HG03442 (cell line): ENCODE data around the gene CPLANE1.
"Not testable (repeated sequence)": the region's sequence is repeated elsewhere in the genome, so short reads cannot be mapped to it uniquely, and the experiment has no call there.

Source experiments
- ATAC-seq: cut with Tn5 transposase; IDR thresholded peaks from one replicate; pipeline ENCODE4 v1.9.1; 2021; ENCODE audit warnings: mild to moderate bottlenecking, moderate library complexity; ENCODE audit not compliant: unreplicated experiment

The CPLANE1 gene

DNA sequence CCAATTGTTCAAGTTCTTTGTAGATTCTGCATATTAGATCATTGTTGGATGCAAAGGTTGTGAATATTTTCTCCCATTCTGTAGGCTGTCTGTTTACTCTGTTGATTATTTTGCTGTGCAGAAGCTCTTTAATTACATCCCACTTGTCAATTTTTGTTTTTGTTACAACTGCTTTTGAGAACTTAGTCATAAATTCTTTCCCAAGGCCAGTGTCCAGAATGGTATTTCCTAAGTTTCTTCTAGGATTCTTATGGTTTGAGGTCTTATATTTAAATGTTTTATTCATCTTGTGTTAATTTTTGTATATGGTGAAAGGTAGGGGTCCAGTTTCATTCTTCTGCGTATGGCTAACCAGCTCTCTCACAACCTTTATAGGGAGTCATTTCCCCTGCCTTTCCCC is 116.5 kb downstream of the CPLANE1 start:
- ATAC-seq, result no peak

DNA sequence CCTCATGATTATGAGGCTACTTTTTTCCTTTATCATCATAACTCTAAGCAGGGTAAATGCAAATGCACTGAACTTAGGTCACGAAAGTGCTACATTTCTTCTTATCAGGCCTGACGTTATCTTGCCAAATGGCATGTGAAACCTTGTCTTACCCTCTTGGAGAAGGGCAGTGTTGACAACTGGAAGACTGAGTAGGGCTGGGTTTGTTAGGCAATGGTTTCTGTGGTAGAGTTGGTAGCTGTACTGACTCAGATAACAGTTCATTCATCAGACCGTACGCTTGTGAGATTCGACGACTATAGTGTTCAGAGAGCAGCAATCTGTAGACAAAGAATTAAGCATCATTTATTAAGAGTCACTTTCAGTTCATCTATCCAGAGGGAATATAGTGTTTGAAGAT is 127.7 kb downstream of the CPLANE1 start:
- ATAC-seq, result no peak

DNA sequence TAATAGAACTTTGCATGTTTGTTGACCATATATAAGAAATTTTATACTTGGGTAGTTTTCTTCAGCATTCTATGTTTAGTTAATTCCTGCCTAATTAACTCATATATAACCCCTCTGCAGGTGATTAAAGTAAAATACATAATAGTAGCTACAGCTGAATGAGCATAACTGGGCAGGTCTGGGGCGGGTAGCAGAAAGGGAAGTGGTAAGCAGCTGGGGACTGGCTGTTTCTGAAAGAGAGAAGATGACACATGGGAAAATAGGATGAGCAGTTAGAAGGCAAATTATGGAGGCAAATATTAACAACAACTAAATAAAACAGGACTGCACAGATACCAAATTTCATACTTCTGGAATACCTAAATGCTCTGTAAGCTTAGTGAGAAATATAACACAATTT is 128.1 kb downstream of the CPLANE1 start:
- no peak for ATAC-seq

DNA sequence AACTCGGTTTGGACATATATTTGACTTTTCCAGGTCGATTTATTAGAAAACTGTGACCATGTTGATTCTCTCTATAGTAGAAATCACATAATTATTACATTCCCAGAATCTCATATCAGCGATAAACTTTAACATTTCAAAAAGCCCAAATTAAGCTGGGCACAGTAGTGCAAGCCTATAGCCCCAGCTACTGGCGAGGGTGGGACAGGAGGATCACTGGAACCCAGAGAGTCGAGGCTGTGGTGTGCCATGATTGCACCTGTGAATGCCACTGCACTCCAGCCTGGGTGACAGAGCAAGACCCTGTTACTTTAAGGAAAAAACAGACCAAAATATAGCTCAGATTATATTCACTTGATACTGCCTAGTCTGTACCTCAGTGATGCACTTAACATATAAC is 128.9 kb downstream of the CPLANE1 start:
- no peak for ATAC-seq

DNA sequence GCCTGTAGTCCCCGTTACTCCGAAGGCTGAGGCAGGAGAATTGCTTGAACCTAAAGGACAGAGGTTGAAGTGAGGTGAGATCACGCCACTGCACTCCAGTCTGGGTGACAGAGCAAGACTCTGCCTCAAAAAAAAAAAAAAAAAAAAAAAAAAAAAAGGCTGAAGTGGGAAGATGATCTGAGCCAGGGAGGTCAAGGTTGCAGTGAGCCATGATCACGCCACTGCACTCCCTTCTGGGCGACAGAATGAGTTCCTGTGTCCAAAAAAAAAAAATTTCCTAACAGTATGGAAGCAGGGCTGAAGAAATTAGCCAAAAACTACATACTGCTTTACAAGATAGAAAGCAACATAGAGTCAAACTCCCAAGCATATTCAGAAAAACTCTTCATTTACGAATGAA is 132.8 kb downstream of the CPLANE1 start:
- ATAC-seq, result no peak

DNA sequence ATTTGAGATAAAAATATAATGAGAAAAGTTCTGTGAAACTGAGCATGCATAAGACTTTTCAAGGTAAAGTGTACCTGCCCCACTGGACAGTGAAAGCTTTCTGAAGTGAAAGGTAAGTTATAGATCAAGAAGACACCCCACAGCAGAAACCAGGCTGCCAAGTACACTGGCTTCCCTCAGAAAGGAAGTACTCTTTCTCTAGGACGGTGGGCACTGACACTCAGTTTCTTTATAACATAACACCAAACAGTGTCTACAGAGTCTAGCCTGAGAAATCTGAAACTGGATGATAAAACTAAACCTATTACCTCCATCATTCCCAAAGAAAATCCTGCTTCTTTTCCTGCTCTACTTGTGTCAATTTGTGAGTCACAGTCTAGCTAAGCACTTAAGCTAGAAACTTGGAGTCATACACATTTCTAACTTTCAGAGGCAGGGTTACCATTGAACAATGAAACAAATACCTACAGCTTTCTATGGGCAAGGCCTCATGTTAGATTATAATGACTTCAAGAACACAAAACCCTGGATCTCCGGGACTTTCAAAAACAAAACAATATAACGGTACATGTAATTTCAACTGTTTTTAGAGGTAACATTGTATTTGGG is 136.7 kb downstream of the CPLANE1 start:
- no peak for ATAC-seq

DNA sequence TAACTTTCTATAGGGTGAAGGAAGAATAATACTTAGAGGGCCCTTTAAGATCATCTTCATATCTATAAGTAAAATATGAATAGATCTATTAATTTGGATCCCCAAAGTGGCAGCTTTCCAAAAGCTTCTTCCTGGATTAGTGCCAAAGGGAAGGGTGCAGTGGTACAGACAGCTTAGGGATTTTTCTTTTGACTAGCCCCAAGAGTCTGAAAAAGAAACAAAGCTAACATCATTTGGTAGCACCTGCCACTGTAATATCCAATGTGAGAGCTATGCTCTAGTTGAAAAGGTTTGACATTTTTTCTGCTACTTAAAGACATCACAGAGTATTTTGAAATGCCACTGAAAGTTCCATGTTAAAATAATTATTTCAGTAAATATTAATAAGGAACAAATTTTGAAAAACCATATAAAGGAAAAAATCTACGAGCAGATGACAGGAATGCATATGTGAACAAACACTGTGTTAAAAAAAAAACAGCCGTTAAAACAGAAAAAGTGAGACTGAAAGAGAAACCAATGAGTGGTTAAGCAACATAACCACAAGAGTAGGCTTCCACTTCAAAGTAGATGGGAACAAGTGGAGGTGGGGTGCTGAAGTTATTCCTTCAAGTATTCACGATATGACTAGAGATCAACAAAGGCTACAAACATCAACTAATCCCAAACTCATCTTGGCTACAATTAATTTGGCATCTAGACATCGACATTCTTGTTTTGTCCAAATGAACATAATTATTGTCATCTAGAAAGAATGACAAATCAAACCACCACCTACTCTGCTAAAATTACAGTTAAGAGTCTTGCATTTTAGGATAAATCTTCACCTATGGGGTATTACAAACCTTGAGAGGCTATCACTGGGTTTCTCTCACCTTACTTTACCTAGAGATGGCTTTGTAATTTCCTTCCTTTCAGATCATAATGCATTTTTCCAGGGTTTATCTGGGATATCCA is 137.5 kb downstream of the CPLANE1 start:
- peak; percentile 89 for ATAC-seq

DNA sequence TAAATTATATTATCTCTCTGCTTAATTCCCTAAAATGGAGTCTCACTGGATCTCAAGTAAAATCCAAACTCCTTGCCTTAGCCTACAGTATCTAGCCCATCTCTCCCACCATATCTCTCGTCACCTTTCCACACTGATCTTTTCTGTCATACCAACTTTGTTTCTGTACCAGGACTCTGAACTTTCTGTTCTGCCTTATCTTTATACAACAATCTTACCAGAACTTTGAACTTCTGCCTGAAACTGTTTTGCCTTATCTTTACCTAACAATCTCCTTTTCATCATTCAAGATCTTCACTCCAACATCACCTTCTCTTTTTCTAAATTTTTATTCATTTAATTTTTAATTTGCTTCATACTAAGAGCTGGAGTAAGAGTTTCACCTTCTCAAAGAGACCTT is 139.0 kb downstream of the CPLANE1 start:
- ATAC-seq, result no peak

DNA sequence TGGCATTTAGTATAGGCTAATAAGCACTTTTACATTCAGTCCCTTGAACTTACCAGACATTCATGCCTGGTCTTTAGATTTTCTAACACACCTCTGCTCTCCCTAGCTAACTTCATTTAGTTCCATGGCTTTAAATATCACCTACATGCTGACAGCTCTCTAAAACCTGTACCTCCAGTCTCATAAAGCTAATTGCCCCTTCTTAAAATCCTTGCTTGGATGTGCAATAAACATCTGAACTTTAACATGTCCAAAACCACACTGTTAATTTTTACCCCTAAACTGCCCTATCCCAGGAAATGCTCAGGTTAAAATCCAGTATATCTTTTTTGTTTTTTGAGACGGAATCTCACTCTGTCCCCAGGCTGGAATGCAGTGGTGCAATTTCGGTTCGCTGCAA is 139.8 kb downstream of the CPLANE1 start:
- ATAC-seq, result no peak

DNA sequence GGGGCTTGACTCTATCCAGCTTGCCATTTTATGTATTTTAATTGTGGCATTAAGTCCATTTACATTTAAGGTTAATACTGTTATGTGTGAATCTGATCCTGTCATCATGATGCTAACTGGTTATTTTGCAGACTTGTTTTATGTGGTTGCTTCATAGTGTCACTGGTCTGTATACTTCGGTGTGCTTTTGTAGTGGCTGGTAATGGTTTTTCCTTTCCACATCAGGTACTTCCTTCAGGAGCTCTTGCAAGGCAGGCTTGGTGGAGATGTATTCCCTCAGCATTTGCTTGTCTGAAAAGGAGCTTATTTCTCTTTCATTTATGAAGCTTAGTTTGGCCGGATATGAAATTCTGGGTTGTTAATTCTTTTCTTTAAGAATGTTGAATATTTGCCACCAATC is 145.9 kb downstream of the CPLANE1 start:
- ATAC-seq, result no peak

DNA sequence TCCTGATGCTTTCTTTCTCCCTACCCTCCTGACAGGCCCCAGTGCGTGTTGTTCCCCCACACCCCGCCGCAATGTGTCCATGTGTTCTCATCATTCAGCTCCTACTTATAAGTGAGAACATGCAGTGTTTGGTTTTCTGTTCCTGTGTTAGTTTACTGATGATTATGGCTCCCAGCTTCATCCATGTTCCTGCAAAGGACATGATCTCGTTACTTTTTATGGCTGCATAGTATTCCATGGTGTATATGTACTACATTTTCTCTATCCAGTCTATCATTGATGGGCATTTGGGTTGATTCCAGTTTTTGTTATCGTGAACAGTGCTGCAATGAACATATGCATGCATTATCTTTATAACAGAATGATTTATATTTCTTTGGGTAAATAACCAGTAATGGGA is 149.9 kb downstream of the CPLANE1 start:
- ATAC-seq, result not testable (repeated sequence)

DNA sequence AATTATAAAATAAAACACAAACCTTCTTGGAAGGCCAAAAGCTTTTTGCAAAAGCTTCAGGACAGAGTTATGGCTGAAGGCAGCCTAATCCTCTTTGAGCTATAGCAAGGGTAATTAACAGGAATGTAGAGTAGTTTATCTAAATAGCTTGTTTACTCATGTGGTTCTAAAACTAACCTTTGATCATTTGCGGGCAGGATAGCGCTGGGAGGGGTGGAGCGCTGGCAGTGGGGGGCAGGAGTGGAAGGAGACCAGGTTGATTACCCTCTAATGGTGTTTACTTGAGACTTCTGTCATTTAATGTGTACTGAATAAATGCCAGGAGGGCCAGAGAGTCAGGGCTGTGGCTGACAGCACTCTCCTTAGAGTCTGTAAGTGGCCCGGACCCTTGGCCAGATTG is 155.4 kb downstream of the CPLANE1 start:
- not testable (repeated sequence) for ATAC-seq

DNA sequence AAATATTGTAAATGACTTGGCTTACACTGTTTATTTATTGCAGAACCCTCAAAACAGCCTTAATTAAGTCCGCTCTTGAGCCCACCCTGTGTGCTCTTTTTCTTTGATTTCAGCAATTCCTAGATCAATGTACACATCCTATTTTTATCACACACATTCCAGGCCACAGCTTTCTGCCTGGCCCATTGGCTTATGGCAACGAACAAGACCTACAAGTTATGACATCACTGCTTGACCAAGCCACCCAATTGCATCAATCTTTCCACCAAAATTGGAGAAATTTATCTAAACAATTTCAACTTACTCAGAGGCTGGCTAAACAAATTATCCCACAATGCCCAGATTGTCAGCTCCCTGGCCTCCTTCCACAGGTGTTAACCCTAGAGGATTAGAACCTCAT is 158.4 kb downstream of the CPLANE1 start:
- no peak for ATAC-seq

DNA sequence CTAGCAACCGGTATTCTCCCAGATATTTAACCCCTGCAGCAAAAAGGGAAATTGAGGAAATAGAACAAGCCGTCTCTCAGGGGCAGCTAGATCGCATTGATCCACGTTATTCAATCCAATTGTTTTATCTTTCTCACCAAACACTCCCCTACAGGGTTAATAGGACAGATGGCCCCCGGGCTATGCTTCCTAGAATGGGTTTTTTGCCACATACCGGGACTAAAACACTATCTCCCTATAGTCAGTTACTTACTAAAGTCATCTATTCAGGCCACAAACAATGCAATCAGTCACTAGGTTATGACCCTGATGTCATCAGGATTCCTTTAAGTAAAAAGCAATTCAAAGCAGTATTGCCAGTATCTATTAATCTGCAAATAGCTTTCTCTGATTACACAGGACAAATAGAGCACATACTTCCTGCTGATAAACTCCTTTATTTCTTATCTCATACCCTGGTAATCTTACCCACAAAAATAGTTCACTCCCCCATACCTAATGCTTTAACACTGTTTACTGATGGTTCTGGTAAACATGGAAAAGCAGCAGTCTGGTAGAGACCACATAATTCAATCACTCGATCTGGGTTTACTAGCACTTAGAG is 159.0 kb downstream of the CPLANE1 start:
- no peak for ATAC-seq

DNA sequence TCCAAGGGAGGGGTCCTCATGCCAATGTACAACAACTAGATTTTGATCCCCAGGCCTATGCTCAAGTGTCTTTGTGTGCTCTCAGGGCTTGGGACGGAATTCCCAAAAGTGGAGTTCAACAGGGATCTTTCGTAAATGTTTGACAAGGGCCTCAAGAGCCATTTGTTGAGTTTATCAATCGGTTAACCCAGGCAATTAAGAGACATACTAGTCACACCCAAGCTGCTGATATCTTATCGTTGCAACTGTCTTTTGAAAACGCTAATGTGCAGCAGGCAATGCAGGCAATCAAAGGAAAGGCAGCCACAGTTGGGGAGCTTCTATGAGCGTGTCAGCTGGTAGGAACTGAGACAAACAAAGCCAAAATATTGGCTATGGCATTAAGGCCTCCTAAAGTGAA is 161.2 kb downstream of the CPLANE1 start:
- ATAC-seq, result no peak

DNA sequence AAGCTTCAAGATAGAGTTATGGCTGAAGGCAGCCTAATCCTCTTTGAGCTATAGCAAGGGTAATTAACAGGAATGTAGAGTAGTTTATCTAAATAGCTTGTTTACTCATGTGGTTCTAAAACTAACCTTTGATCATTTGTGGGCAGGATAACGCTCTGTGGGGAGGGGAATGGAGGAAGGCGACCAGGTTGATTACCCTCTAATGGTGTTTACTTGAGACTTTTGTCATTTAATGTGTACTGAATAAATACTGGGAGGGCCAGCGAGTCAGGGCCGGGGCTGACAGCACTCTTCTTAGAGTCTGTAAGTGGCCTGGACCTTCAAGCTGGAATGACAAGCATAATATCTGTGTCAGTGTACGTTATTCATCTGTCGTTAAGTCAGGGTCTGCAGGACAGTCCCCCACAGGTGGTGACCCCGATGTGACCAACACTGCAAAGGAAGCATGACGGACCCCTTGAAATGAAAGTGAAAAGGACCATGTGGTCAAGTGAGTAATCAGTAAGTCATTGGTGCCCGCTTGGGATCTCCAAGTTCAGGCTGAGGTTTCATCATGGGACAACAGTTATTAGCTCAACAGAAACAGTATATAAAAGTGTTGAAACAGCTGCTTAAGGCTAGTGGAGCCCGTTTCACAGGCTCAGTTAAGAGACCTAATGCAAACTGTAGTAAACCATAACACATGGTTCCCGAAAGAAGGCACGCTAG is 162.6 kb downstream of the CPLANE1 start:
- ATAC-seq, result no peak

DNA sequence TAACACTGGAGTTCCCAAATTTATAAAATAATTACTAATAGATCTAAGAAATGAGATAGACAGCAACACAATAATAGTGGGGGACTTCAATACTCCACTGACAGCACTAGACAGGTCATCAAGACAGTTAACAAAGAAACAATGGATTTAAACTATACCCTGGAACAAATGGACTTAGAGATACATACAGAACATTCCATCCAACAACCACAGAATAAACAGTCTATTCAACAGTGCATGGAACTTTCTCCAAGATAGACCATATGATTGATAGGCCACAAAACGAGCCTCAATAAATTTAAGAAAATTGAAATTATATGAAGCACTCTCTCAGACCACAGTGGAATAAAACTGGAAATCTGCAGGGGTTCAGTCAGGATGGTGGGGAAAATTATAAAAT is 163.2 kb downstream of the CPLANE1 start:
- ATAC-seq, result not testable (repeated sequence)

DNA sequence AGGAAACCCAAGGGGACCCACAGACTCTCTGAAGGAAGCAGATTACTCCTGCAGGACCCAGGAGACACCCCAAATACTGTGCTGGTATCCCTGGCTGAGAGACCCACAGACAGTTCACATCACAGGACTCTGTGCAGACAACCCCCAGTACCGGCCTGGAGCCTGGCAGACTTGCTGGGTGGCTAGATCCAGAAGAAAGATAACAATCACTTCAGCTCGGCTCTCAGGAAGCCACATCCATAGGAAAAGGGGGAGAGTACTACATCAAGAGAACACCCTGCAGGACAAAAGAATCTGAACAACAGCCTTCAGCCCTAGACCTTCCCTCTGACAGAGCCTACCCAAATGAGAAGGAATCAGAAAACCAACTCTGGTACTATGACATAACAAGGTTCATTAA is 166.2 kb downstream of the CPLANE1 start:
- not testable (repeated sequence) for ATAC-seq

DNA sequence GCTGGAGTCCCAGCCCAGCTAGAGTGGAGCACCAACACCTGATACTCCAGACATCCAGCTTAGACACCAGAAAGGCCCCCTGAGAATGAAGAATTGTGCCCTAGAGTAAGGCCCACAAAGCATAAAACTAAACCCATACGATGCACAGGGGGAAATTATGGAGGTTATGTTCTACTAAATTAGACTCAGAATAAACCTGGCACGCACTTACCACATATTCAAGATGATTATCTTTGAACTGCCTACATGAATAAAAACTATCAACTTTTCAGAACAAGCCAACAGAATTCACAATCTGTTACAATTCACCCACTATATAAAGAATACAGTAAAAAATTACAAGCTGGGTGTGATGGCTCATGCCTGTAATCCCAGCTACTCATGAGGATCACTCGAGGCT is 168.5 kb downstream of the CPLANE1 start:
- no peak for ATAC-seq

DNA sequence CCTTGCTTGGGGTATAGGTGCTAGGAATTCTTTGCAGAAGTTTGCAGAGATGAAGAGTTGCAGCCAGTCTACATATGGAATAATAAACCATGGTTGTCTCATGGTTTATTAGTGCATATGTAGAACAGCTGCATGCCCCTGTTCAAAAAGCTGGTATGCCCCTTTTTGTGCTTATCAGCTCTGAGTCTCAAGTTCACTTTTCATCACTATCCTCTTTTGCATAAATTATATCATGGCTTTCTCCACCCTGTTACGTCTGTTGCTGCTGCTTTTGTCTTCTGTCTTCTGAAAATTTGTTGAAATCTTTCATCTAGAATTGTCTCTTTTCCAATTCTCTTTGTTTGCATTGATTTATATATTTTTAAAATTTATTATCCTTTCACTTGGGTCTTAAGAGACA is 172.0 kb downstream of the CPLANE1 start:
- no peak for ATAC-seq

DNA sequence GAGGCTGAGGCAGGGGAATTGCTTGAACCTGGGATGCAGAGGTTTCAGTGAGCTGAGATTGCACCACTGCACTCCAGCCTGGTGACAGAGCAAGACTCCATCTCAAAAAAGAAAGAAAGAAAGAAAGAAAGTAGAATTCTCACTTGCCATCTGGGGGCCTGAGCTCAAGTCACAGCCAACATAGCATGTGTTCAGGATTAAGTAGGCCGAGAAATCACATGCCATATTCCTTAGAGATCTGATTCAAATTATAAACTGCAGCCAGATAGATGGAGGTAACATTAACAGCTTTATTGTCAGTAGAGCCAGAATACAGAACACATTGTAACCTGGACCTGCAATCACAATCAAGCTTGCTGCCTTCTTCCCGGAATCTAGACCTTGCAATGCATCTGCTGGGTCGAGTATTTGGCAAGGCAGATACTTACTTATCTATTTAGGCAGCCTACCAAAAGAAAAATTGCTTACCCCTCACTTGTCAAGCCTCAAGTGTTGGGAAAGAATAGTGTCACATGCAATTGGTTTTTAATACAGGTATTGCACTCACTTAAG is 173.7 kb downstream of the CPLANE1 start:
- no peak for ATAC-seq
